GM23338 (cell line): ENCODE measurements around the gene NCDN. TPM values are rescaled to one million over a fixed set of nuclear protein-coding genes. Genes with fewer than 3 reads are reported as not detected.

Experiments used
- ATAC-seq: fragments of 200-7000 bp; cut with Tn5 transposase; 3 replicates; pipeline ENCODE4 v1.9.1; 2020
- DNase-seq: peaks from one replicate; pipeline ENCODE4 v3.0.0-alpha.2; 2015; ENCODE audit warnings: low spot score
- H2AFZ ChIP-seq: fragments of 200-600 bp; sonication (generic); 2 replicates; pipeline ENCODE4 v1.8.0; 2016; ENCODE audit warnings: antibody characterized with exemption, mild to moderate bottlenecking, moderate library complexity
- H3F3A ChIP-seq: fragments of 200-600 bp; sonication (generic); replicated peaks from 2 replicates; pipeline ENCODE4 v1.8.0; 2017; ENCODE audit warnings: antibody characterized with exemption, mixed run types, low read depth
- H3K27ac ChIP-seq: fragments of 200-600 bp; sonication (generic); 2 replicates; pipeline ENCODE4 v1.6.1; 2016; ENCODE audit warnings: low read depth
- H3K27me3 ChIP-seq: fragments of 200-600 bp; sonication (generic); 2 replicates; pipeline ENCODE4 v1.8.0; 2016; ENCODE audit warnings: mild to moderate bottlenecking, mixed run types, moderate library complexity; ENCODE audit not compliant: insufficient read depth
- H3K36me3 ChIP-seq: fragments of 200-600 bp; sonication (generic); 2 replicates; pipeline ENCODE4 v1.8.0; 2016; ENCODE audit warnings: mild to moderate bottlenecking; ENCODE audit not compliant: insufficient read depth
- H3K4me1 ChIP-seq: fragments of 200-600 bp; sonication (generic); 2 replicates; pipeline ENCODE4 v1.8.0; 2016; ENCODE audit warnings: mild to moderate bottlenecking, moderate library complexity; ENCODE audit not compliant: insufficient read depth
- H3K4me2 ChIP-seq: fragments of 200-600 bp; sonication (generic); 2 replicates; pipeline ENCODE4 v1.7.1; 2017; ENCODE audit warnings: mixed run types
- H3K4me3 ChIP-seq: fragments of 200-600 bp; sonication (generic); 2 replicates; pipeline ENCODE4 v1.6.1; 2016; ENCODE audit warnings: mixed run types
- H3K79me2 ChIP-seq: fragments of 200-600 bp; sonication (generic); replicated peaks from 2 replicates; pipeline ENCODE4 v1.8.0; 2017; ENCODE audit warnings: mild to moderate bottlenecking; ENCODE audit not compliant: insufficient read depth
- H3K9me2 ChIP-seq: fragments of 200-600 bp; sonication (generic); 2 replicates; pipeline ENCODE4 v1.8.0; 2017; ENCODE audit not compliant: insufficient read depth
- H4K20me1 ChIP-seq: fragments of 200-600 bp; sonication (generic); replicated peaks from 2 replicates; pipeline ENCODE4 v1.8.0; 2017; ENCODE audit warnings: mild to moderate bottlenecking; ENCODE audit not compliant: insufficient read depth
- H3K27ac Mint-ChIP-seq: 2 replicates; pipeline ENCODE4 v1.8.0; 2020; ENCODE audit warnings: inconsistent platforms, mild to moderate bottlenecking, moderate library complexity, mixed read lengths
- H3K27me3 Mint-ChIP-seq: 3 replicates; pipeline ENCODE4 v1.8.0; 2022; ENCODE audit warnings: low read depth, mild to moderate bottlenecking, moderate library complexity, mixed read lengths, inconsistent platforms; ENCODE audit not compliant: insufficient read depth, poor library complexity
- H3K36me3 Mint-ChIP-seq: 3 replicates; pipeline ENCODE4 v1.8.0; 2021; ENCODE audit warnings: low read depth, mild to moderate bottlenecking, inconsistent platforms, moderate library complexity, mixed read lengths
- H3K4me1 Mint-ChIP-seq: 3 replicates; pipeline ENCODE4 v1.8.0; 2020; ENCODE audit warnings: mild to moderate bottlenecking, inconsistent platforms, mixed read lengths
- H3K4me3 Mint-ChIP-seq: 3 replicates; pipeline ENCODE4 v1.8.0; 2021; ENCODE audit warnings: moderate library complexity, mild to moderate bottlenecking, inconsistent platforms, mixed read lengths
- H3K9me3 Mint-ChIP-seq: 3 replicates; pipeline ENCODE4 v1.8.0; 2020; ENCODE audit warnings: moderate library complexity, mild to moderate bottlenecking, inconsistent platforms, mixed read lengths
- CREB1 ChIP-seq: fragments of 250-450 bp; sonication (Bioruptor Pico); IDR thresholded peaks from 2 replicates; pipeline ENCODE4 v1.5.0; 2020; ENCODE audit warnings: low read depth, mild to moderate bottlenecking, moderate library complexity
- CTCF ChIP-seq, 2 experiments: fragments of 200-600 bp in 1 of 2; sonication (generic) in 1 of 2; conservative IDR thresholded peaks; 2 replicates each; pipeline versions ENCODE4 v1.5.1 to v1.6.1; 2016 to 2017; ENCODE audit warnings: antibody characterized with exemption in 2 of 2, low read depth in 2 of 2, mild to moderate bottlenecking in 2 of 2, moderate library complexity in 1 of 2
- ETS1 ChIP-seq: IDR thresholded peaks from 2 replicates; pipeline ENCODE4 v1.6.1; 2016; ENCODE audit warnings: antibody characterized with exemption
- NANOG ChIP-seq: IDR thresholded peaks from 2 replicates; pipeline ENCODE4 v1.6.1; 2016; ENCODE audit warnings: antibody characterized with exemption, borderline replicate concordance
- POLR2AphosphoS5 ChIP-seq: IDR thresholded peaks from 2 replicates; pipeline ENCODE4 v1.6.1; 2016; ENCODE audit warnings: antibody characterized with exemption, low read depth
- REST ChIP-seq: IDR thresholded peaks from one replicate; pipeline ENCODE4 v1.6.1; 2018; ENCODE audit warnings: antibody characterized with exemption; ENCODE audit not compliant: unreplicated experiment
- ZNF114 ChIP-seq: fragments of 250-450 bp; sonication (Bioruptor Pico); IDR thresholded peaks from 2 replicates; pipeline ENCODE4 v1.5.0; 2020; ENCODE audit warnings: mild to moderate bottlenecking, moderate library complexity
- ZNF331 ChIP-seq: fragments of 250-450 bp; sonication (Bioruptor Pico); IDR thresholded peaks from 2 replicates; pipeline ENCODE4 v1.5.0; 2020; ENCODE audit warnings: low read depth, mild to moderate bottlenecking, moderate library complexity
- polyA plus RNA-seq: library from polyadenylated mRNA; unstranded; fragments of >200 nt; fragmentation: Nextera tagmentation; extraction: Ambion mirVana; gene quantifications from 2 replicates; pipeline ENCODE4 v1.2.1, GENCODE V29; 2016
- total RNA-seq: library from RNA; depleted of rRNA; stranded (reverse); fragments of >200 nt; shearing (Covaris generic); gene quantifications from 2 replicates; pipeline ENCODE4 v1.2.3, GENCODE V29; 2014

Gene NCDN
- total and polyA plus RNA-seq, 2 experiments from 2014 or later, result 13.2 to 44.2 TPM

- H3K4me1 ChIP-seq, result 0 out of 2 replicates have a peak, but pooled peaks cover 7% of the 10 kb centered on the region
- H3K36me3 ChIP-seq, result peaks cover 2% of the 10 kb centered on the region; the same call in 1 of the 2 replicates
- no peak overlapping the region for H3K27ac Mint-ChIP-seq
- no peak overlapping the region for H3K4me3 Mint-ChIP-seq
- H3K36me3 Mint-ChIP-seq, result peaks cover 43% of the 10 kb centered on the region
- no peaks in the 10 kb centered on the region for H3K9me2 ChIP-seq
- H3K27me3 ChIP-seq, result no peaks in the 10 kb centered on the region
- ATAC-seq (no peak), DNase-seq (no peak)
- H3K4me1 Mint-ChIP-seq, result peaks cover 9% of the 10 kb centered on the region; the same call in 2 of the 3 replicates
- peaks cover 71% of the 10 kb centered on the region for H3K79me2 ChIP-seq
- peaks cover 9% of the 10 kb centered on the region; the same call in 1 of the 2 replicates for H4K20me1 ChIP-seq
- no peaks in the 10 kb centered on the region for H3F3A ChIP-seq
- peaks cover 6% of the 10 kb centered on the region for H3K27me3 Mint-ChIP-seq
- H3K9me3 Mint-ChIP-seq, result peaks cover 36% of the 10 kb centered on the region
- no peak overlapping the region for H3K27ac ChIP-seq
- no peak overlapping the region for H2AFZ ChIP-seq
- no peak overlapping the region for H3K4me2 ChIP-seq
- H3K4me3 ChIP-seq, result no peak overlapping the region
- no peak for TF ChIP-seq ZNF114 (CRISPR knock-in tag)
- no peak for TF ChIP-seq CTCF (conservative IDR thresholded peaks at IDR 0.05; ENCODE audit: low read depth in 2 of 2)
- no peak for TF ChIP-seq NANOG
- TF ChIP-seq REST, result no peak
- TF ChIP-seq CREB1, result no peak
- TF ChIP-seq ZNF331 (CRISPR knock-in tag), result no peak
- no peak for TF ChIP-seq POLR2AphosphoS5
- no peak for TF ChIP-seq ETS1
Measured at GRCh38 chr1:35518183-35518582, 39.4 kb upstream of the NCDN start.

- Mint-ChIP-seq H3K36me3 (peaks cover 46% of the 10 kb centered on the region), H3K4me1 (peaks cover 16% of the 10 kb centered on the region), H3K27ac (peak overlapping the region; percentile 15; the same call in 1 of the 2 replicates), H3K27me3 (peaks cover 6% of the 10 kb centered on the region), H3K4me3 (no peak overlapping the region), H3K9me3 (peaks cover 36% of the 10 kb centered on the region)
- Histone ChIP-seq H3K27me3 (no peaks in the 10 kb centered on the region), H4K20me1 (peaks cover 7% of the 10 kb centered on the region; the same call in 1 of the 2 replicates), H3K4me3 (no peak overlapping the region), H3F3A (no peaks in the 10 kb centered on the region), H2AFZ (no peak overlapping the region), H3K4me1 (peaks cover 8% of the 10 kb centered on the region), H3K4me2 (no peak overlapping the region), H3K36me3 (peaks cover 3% of the 10 kb centered on the region; the same call in 1 of the 2 replicates), H3K27ac (0 out of 2 replicates have a peak overlapping the region, but pooled peaks have one; percentile 26), H3K9me2 (no peaks in the 10 kb centered on the region), H3K79me2 (peaks cover 60% of the 10 kb centered on the region)
- DNase-seq (no peak), ATAC-seq (no peak)
- no peak for TF ChIP-seq CTCF (conservative IDR thresholded peaks at IDR 0.05; ENCODE audit: low read depth in 2 of 2)
- no peak for TF ChIP-seq ZNF114 (CRISPR knock-in tag)
- no peak for TF ChIP-seq REST
Measured at GRCh38 chr1:35519432-35519831, 38.2 kb upstream of the NCDN start.
